ENCODE results near the gene OR52D1. TPM values are rescaled to one million over a fixed set of nuclear protein-coding genes. Genes with fewer than 3 reads are reported as not detected.

OR52D1 gene
- total and polyA plus RNA-seq, 8 donors: 0.13 to 0.18 TPM; not detected in 6

DNA sequence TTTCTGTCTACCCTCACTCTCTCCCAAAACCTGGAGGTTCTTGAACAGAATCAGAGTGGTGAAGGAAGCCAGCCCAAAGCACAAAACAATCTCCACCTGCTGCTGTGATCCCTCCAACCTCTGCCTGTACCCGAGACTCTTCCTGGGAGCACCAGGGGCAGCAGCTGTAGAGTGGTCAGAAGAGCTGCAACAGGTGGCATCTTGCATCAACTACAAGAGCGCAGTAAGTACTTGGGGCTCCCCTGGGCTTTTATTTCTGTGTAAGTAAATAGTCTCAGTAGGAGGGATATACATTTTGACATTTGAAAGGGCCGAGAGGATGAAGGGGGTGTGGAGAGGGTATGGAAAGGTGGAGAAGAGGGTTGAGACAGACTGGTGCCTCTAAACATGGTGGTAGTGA is 36.3 kb downstream of the OR52D1 start:
- Histone ChIP-seq H3K4me1 (no peaks in the 10 kb centered on the region), H3K36me3 (no peaks in the 10 kb centered on the region), H3K9me3 (no peaks in the 10 kb centered on the region), H3K27me3 (no peaks in the 10 kb centered on the region), H3K4me3 (no peak overlapping the region), H3K27ac (no peak overlapping the region)
- no peak for DNase-seq
- TF ChIP-seq, protein P1, sequence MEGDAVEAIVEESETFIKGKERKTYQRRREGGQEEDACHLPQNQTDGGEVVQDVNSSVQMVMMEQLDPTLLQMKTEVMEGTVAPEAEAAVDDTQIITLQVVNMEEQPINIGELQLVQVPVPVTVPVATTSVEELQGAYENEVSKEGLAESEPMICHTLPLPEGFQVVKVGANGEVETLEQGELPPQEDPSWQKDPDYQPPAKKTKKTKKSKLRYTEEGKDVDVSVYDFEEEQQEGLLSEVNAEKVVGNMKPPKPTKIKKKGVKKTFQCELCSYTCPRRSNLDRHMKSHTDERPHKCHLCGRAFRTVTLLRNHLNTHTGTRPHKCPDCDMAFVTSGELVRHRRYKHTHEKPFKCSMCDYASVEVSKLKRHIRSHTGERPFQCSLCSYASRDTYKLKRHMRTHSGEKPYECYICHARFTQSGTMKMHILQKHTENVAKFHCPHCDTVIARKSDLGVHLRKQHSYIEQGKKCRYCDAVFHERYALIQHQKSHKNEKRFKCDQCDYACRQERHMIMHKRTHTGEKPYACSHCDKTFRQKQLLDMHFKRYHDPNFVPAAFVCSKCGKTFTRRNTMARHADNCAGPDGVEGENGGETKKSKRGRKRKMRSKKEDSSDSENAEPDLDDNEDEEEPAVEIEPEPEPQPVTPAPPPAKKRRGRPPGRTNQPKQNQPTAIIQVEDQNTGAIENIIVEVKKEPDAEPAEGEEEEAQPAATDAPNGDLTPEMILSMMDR (IDR thresholded peaks at IDR 0.05): no peak
- no peak for ATAC-seq
- intact Hi-C loops (cut with DNase I): no loop called here

DNA sequence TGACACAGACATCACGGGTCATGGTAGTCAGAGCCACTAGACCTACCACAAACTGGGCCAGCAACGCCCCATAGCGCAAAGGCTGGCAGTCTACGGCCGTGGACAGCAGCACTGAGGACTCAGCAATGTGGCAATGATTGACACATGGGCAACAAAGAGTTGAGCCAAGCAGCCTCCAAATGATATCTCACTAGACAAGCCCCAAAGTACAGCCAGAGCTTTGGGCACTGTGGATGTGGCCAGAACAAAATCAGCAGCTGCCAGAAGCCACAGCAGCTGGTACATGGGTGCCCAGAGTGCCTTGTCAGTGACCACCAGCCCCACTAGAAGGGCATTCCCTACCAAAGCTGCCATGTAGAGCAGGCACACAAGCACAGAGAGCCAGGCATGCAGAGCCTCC is 39.2 kb downstream of the OR52D1 start:
- Histone ChIP-seq H3K9me3 (no peaks in the 10 kb centered on the region), H3K4me1 (no peaks in the 10 kb centered on the region), H3K4me3 (no peak overlapping the region), H3K27ac (no peak overlapping the region), H3K27me3 (no peaks in the 10 kb centered on the region), H3K36me3 (no peaks in the 10 kb centered on the region)
- DNase-seq (no peak), ATAC-seq (no peak)
- TF ChIP-seq, protein P1 (IDR thresholded peaks at IDR 0.05): no peak
- intact Hi-C loops (cut with DNase I): no loop called here

DNA sequence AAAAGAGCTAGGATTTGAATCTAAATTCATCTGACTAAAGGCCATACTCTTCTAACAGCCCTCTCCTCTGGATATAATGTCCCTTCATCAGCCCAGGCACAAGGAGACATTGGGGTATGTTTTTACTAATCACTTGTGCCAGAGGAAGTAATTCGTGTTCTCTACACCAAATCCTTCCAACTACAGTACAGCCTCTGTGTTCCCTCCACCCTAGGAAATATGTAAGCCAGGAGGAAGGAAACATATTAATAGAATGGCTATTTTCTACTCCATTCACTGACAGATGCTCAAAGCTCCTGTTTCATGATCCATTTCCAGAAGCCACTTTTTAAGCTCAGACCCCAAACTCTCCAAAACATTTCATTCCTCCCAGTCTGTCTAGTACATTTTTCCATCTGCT is 40.0 kb downstream of the OR52D1 start:
- ATAC-seq (no peak), DNase-seq (no peak)
- H3K4me1 ChIP-seq: no peaks in the 10 kb centered on the region
- no peaks in the 10 kb centered on the region for H3K36me3 ChIP-seq
- H3K4me3 ChIP-seq: no peak overlapping the region
- no peak overlapping the region for H3K27ac ChIP-seq
- TF ChIP-seq, protein P1 (IDR thresholded peaks at IDR 0.05): no peak
- intact Hi-C loops (cut with DNase I): no loop called here
- no peaks in the 10 kb centered on the region for H3K27me3 ChIP-seq
- no peaks in the 10 kb centered on the region for H3K9me3 ChIP-seq

DNA sequence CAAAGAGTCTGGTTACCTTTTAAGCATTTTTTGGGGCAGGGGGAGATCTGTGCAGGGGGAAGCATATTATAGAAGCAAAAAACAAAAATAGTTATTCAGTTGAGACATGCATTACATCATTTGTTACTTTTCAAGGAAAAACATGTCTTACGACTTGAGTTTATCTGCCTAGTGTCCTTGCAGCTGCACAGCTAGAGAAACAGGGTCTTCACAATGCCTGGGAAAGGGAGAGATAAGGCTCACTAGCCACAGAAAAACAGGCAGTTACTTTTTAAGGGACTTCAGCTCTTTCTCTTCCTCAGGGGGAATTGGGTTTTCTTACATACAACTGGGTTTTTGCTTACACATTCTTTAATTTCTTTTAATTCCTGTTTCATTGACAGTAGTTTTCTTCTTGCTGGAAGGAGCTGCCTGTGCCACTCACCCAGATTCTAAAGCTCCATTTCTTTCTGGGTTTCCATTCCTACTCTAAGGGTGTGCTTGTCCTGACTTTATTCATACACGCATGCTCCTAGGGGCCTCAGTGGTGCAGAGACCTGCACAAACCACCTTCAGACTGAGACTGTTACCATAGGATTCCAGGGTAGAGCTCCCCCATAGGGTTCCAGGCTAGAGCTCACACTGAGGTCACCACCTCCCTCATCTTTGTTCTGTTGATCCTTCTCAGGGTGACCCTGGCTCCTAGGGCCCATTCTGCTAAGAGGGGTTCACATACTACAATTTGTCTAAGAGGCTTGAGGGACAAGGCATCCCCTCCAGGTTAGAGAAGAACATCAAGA is 42.8 kb downstream of the OR52D1 start:
- Histone ChIP-seq H3K27ac (no peak overlapping the region), H3K4me3 (no peak overlapping the region), H3K4me1 (no peaks in the 10 kb centered on the region), H3K9me3 (no peaks in the 10 kb centered on the region), H3K27me3 (no peaks in the 10 kb centered on the region), H3K36me3 (no peaks in the 10 kb centered on the region)
- intact Hi-C loops (cut with DNase I): no loop called here
- TF ChIP-seq, protein P1 (IDR thresholded peaks at IDR 0.05): no peak
- ATAC-seq (no peak), DNase-seq (no peak)

DNA sequence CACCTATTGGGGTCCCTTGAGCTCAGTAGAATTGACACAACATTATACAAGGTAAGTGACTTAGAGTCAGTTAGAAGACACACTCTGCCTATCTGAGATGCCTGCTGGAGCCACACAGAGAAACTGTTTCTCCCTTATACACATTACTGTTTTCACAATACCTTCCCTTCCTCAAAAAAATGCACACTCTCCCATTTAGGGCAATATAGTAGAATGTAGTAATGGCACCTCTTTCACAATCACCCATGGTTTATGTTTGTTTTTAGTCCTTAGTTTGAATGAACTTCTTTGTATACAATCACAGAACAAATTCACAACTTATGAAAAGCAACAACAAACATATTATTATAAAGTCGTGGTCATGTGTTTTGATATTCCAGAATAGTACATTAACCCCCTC is 45.6 kb downstream of the OR52D1 start:
- H3K4me1 ChIP-seq: no peaks in the 10 kb centered on the region
- ATAC-seq: no peak
- TF ChIP-seq, protein P1 (IDR thresholded peaks at IDR 0.05): no peak
- DNase-seq: no peak
- intact Hi-C loops (cut with DNase I): no loop called here
- peaks cover 0 to 2% of the 10 kb centered on the region in 2 donors for H3K9me3 ChIP-seq
- H3K27me3 ChIP-seq: no peaks in the 10 kb centered on the region
- no peak overlapping the region for H3K4me3 ChIP-seq
- no peaks in the 10 kb centered on the region for H3K36me3 ChIP-seq
- H3K27ac ChIP-seq: no peak overlapping the region
